PC-9 (cell line): ENCODE results near the gene DENND2A.

Experiments
- EZH2 ChIP-seq: fragments of 200-600 bp; sonication (generic); IDR thresholded peaks from 2 replicates; pipeline ENCODE4 v1.8.0; 2017; ENCODE audit warnings: antibody characterized with exemption, low read depth
- TF ChIP-seq, protein P1 (sequence below): fragments of 200-600 bp; sonication (generic); conservative IDR thresholded peaks from 2 replicates; pipeline ENCODE4 v1.6.1; 2017; ENCODE audit warnings: mixed run types, antibody characterized with exemption, mild to moderate bottlenecking, moderate library complexity

DNA sequence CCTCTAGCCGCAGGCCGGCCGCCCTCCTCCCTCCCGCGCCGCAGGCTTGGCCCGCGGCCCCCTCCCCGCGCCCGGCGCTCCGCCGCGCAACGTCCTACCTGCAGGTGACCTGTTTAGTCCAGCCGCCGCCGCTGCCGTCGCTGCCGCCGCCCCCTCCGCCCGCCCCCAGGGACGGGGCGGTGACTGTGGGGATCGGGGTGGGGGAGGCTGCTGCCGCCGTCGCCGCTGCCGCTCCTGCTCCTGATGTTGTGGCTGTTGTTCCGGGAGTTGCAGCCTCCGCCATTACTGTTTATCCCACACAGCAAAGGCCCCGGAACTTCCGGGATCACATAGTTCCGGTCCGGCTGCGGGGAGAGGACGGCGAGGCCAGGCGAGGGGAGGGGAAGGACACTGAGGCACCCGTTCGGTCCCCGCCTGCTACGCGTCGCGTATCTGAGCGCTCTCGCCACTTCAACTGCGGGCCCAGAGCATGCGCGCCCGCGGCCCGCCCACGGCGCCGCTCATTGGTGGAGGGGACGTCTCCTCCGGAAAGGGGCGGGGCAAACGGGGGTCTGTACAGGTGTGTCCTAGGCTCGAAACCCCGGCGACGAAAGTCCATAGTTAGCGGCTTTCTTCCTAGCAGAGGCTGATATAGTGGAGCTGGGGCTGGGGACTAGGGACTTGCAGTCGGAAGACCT lies 161.4 kb downstream of the DENND2A start, which contains the start of gene MKRN1:
- TF ChIP-seq, protein P1, sequence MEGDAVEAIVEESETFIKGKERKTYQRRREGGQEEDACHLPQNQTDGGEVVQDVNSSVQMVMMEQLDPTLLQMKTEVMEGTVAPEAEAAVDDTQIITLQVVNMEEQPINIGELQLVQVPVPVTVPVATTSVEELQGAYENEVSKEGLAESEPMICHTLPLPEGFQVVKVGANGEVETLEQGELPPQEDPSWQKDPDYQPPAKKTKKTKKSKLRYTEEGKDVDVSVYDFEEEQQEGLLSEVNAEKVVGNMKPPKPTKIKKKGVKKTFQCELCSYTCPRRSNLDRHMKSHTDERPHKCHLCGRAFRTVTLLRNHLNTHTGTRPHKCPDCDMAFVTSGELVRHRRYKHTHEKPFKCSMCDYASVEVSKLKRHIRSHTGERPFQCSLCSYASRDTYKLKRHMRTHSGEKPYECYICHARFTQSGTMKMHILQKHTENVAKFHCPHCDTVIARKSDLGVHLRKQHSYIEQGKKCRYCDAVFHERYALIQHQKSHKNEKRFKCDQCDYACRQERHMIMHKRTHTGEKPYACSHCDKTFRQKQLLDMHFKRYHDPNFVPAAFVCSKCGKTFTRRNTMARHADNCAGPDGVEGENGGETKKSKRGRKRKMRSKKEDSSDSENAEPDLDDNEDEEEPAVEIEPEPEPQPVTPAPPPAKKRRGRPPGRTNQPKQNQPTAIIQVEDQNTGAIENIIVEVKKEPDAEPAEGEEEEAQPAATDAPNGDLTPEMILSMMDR: no peak
- no peak for TF ChIP-seq EZH2
